ENCODE results near the gene PATL1.

GRCh38 chr11:59610289-59610688 lies 58.5 kb downstream of the PATL1 start:
- TF ChIP-seq CTCF (conservative IDR thresholded peaks at IDR 0.05; ENCODE audit: low read depth, low read length) (no peak), POLR2A (IDR thresholded peaks at IDR 0.05; ENCODE audit: low read depth, low read length) (no peak), RAD21 (IDR thresholded peaks at IDR 0.05; ENCODE audit: low read length) (no peak), CEBPB (IDR thresholded peaks at IDR 0.05; ENCODE audit: low read depth, low read length) (no peak), MAFK (IDR thresholded peaks at IDR 0.05; ENCODE audit: low read depth, low read length) (no peak), MAZ (IDR thresholded peaks at IDR 0.05; ENCODE audit: borderline replicate concordance, low read depth, low read length) (no peak), RFX5 (IDR thresholded peaks at IDR 0.05; ENCODE audit: low read depth, low read length) (no peak), SMC3 (IDR thresholded peaks at IDR 0.05; ENCODE audit: low read depth, low read length) (no peak)
